Measurements from ENCODE around the gene VWF.
"Not testable (repeated sequence)": the region's sequence is repeated elsewhere in the genome, so short reads cannot be mapped to it uniquely, and the experiment has no call there.

Gene VWF

DNA sequence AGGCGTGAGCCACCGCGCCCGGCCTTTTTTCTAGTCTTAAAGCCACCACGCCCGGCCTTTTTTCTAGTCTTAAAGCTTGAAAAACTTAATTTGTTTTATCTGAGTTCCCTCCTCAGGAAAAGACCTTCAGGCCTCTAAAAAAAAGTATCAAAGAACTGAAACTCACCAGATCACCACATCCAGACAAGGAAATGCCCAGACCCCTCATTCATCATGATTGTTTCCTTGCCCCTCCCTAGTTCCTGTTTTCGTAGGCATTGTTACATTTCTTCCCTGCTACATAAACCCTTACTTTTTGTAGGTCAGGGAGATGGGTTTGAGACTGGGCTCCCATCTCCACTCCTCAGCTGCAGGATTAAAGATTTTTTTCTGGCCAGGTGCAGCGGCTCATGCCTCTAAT lies 21.1 kb upstream of the VWF start:
- DNase-seq (ENCODE audit: low read depth): no peak
- no peak overlapping the region for H3K4me3 ChIP-seq (ENCODE audit: low read depth, low read length)
- TF ChIP-seq, protein P1, sequence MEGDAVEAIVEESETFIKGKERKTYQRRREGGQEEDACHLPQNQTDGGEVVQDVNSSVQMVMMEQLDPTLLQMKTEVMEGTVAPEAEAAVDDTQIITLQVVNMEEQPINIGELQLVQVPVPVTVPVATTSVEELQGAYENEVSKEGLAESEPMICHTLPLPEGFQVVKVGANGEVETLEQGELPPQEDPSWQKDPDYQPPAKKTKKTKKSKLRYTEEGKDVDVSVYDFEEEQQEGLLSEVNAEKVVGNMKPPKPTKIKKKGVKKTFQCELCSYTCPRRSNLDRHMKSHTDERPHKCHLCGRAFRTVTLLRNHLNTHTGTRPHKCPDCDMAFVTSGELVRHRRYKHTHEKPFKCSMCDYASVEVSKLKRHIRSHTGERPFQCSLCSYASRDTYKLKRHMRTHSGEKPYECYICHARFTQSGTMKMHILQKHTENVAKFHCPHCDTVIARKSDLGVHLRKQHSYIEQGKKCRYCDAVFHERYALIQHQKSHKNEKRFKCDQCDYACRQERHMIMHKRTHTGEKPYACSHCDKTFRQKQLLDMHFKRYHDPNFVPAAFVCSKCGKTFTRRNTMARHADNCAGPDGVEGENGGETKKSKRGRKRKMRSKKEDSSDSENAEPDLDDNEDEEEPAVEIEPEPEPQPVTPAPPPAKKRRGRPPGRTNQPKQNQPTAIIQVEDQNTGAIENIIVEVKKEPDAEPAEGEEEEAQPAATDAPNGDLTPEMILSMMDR (IDR thresholded peaks at IDR 0.05; ENCODE audit: low read depth, low read length, missing control alignments): no peak
- in situ Hi-C loops (cut with HindIII; ENCODE audit: low sequenced_read_pairs): no loop called here

DNA sequence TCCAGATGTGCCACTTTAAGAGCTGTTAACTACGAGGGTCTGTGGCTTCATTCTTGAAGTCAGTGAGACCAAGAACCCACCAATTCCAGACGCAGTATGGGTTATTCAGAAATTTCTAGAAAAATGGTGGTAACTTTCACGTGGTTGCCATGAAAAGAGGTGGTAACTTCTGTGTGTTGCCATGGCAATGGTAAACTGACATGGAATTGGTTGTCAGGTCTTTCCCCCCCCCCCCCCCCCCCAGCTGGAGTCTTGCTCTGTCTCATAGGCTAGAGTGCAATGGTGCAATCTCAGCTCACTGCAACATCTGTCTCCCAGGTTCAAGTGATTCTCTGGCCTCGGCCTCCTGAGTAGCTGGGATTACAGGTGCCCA lies 18.8 kb upstream of the VWF start:
- no peak overlapping the region for H3K4me3 ChIP-seq (ENCODE audit: low read depth, low read length)
- DNase-seq (ENCODE audit: low read depth): no peak
- in situ Hi-C loops (cut with HindIII; ENCODE audit: low sequenced_read_pairs): no loop called here

DNA sequence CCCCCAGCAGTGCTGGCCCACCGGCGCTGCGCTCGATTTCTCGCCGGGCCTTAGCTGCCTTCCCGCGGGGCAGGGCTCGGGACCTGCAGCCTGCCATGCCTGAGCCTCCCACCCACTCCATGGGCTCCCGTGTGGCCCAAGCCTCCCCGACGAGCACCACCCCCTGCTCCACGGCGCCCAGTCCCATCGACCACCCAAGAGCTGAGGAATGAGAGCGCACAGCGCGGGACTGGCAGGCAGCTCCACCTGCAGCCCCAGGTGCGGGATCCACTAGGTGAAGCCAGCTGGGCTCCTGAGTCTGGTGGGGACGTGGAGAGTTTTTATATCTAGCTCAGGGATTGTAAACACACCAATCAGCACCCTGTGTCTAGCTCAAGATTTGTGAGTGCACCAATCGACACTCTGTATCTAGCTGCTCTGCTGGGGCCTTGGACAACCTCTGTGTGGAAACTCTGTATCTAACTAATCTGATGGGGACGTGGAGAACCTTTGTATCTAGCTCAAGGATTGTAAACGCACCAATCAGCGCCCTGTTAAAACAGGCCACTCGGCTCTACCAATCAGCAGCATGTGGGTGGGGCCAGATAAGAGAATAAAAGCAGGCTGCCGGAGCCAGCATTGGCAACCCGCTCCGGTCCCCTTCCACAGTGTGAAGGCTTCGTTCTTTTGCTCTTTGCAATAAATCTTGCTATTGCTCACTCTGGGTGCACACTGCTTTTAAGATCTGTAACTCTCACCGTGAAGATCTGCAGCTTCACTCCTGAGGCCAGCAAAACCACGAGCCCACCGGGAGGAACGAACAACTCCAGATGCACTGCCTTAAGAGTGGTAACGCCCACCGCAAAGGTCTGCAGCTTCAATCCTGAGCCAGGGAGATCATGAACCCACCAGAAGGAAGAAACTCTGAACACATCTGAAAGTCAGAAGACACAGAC lies 18.2 kb upstream of the VWF start:
- in situ Hi-C loops (cut with HindIII; ENCODE audit: low sequenced_read_pairs); DNase-seq (ENCODE audit: low read depth); H3K4me3 ChIP-seq (ENCODE audit: low read depth, low read length): not testable (repeated sequence)

More for the DNA sequence above, 18.8 kb upstream of the VWF start:
- TF ChIP-seq, protein P1 (IDR thresholded peaks at IDR 0.05; ENCODE audit: low read depth, low read length, missing control alignments): no peak

DNA sequence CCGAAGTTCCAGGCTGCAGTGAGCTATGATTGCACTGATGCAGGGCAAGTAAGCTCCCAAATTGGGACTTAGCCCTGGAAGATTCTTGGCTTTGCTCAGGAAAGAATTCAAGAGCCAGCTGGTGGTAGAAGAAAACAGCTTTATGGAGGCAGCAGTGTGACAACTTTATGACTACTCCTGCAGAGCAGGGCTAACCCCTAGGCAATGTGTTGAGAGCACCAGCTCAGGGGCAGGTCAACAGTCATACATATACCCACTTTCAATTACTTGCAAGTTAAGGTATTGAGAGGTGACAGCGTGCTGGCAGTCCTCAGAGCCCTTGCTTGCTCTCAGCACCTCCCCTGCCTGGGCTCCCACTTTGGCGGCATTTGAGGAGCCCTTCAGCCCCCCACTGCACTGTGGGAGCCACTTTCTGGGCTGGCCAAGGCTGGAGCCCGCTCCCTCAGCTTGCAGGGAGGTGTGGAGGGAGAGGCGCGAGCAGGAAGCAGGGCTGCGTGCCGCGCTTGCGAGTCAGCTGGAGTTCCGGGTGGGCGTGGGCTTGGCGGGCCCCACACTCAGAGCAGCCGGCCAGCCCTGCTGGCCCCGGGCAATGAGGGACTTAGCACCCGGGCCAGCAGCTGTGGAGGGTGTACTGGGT lies 17.4 kb upstream of the VWF start:
- DNase-seq (ENCODE audit: low read depth); H3K4me3 ChIP-seq (ENCODE audit: low read depth, low read length); in situ Hi-C loops (cut with HindIII; ENCODE audit: low sequenced_read_pairs): not testable (repeated sequence)

DNA sequence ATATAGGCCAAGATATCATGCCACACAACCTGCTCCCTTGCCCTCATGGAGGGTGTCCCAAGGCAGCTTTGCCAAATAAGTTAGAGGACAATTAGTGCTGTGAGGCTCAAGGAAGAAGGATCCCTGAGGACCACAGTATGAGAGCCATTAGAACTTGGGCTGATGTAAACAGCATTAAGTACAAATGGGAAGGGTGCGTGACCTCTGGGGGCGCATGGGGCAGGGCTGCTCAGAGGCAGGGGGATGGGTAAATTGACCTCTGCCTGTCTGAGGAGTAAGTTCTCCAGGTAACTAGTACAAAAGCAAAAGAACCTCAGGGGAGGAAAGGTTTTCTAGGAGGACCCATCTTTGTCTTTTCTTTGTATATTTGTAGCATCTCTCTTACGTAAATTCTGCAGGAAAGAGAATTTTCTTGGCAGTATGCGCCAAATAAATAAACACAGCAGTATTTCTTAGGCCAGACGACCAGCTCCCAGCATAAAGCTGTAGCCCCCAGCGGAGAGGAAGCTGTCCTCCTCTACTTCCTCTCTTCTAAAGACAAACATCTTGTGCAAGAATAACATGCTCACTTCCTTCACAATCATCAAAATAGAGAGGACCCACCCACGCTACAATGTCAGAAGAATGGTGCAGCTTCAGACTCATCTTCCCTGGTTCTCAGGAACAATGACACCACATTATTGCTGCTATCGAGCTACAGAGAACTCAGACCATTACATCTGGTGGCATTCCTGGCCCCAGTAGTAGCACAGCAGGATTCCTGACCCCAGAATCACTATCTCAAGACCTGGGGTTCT lies 16.4 kb upstream of the VWF start:
- in situ Hi-C loops (cut with HindIII; ENCODE audit: low sequenced_read_pairs): no loop called here
- TF ChIP-seq, protein P1 (IDR thresholded peaks at IDR 0.05; ENCODE audit: low read depth, low read length, missing control alignments): no peak
- no peak overlapping the region for H3K4me3 ChIP-seq (ENCODE audit: low read depth, low read length)
- no peak for DNase-seq (ENCODE audit: low read depth)

DNA sequence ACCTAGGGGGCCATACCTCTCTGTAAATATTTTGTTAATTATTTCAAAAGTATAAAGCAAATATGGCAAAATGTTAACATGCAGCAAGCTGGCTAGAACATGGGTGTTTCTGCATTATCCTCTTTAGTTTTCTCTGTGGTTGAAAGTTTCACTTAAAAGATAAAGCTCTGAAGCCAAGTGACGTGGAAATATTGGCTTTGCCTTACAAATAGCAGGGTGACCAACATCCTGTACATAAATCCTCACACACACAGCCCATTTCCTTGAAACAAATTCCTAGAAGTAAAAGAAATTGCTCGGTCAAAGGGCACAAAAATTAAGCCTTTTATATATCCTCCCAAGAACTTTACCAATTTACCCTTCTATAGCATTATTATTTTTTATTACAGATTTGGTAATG lies 10.6 kb upstream of the VWF start:
- in situ Hi-C loops (cut with HindIII; ENCODE audit: low sequenced_read_pairs): no loop called here
- no peak for DNase-seq (ENCODE audit: low read depth)
- TF ChIP-seq, protein P1 (IDR thresholded peaks at IDR 0.05; ENCODE audit: low read depth, low read length, missing control alignments): no peak
- no peak overlapping the region for H3K4me3 ChIP-seq (ENCODE audit: low read depth, low read length)

DNA sequence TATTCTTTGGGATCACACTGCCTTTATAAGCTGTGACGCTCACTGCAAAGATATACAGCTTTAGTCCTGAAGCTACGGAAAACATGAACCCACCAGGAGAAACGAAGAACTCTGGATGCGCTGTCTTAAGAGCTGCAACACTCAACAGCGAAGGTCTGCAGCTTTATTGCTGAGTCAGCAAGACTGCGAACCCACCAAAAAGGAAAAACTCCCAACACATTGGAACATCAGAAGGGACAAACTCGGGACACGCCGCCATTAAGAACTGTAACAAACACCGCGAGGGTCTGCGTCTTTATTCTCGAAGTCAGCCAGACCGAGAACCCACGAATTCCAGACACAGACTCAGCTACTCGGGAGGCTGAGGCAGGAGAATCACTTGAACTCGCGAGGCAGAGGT lies 9.2 kb upstream of the VWF start:
- H3K4me3 ChIP-seq (ENCODE audit: low read depth, low read length): no peak overlapping the region
- TF ChIP-seq, protein P1 (IDR thresholded peaks at IDR 0.05; ENCODE audit: low read depth, low read length, missing control alignments): no peak
- DNase-seq (ENCODE audit: low read depth): no peak
- in situ Hi-C loops (cut with HindIII; ENCODE audit: low sequenced_read_pairs): no loop called here

Measured in astrocyte of the cerebellum (primary cell).